HepG2 (cell line): Measurements from ENCODE around the gene PNLIPRP1.

Source experiments
- CTCF ChIP-seq: sonication (generic); formaldehyde crosslinking; IDR thresholded peaks from 2 replicates; pipeline ENCODE4 v1.5.0; 2020; ENCODE audit warnings: mild to moderate bottlenecking, missing genetic modification reagents, moderate library complexity
- EZH2 ChIP-seq: conservative IDR thresholded peaks from 2 replicates; pipeline ENCODE4 v1.6.1; 2012; ENCODE audit warnings: mild to moderate bottlenecking, low read depth, low read length, moderate library complexity
- GZF1 ChIP-seq: sonication (generic); formaldehyde crosslinking; IDR thresholded peaks from 2 replicates; pipeline ENCODE4 v1.5.1; 2020; ENCODE audit warnings: mild to moderate bottlenecking, missing genetic modification reagents
- MAX ChIP-seq: IDR thresholded peaks from 2 replicates; pipeline ENCODE4 v1.6.1; 2012; ENCODE audit warnings: inconsistent platforms
- NFYB ChIP-seq: sonication (generic); formaldehyde crosslinking; IDR thresholded peaks from 2 replicates; pipeline ENCODE4 v1.4.0; 2020; ENCODE audit warnings: missing genetic modification reagents
- SIN3A ChIP-seq: IDR thresholded peaks from 2 replicates; pipeline ENCODE4 v1.6.1; 2011; ENCODE audit warnings: low read depth, mild to moderate bottlenecking, control low read depth, low read length, borderline replicate concordance
- UBTF ChIP-seq: sonication (generic); formaldehyde crosslinking; IDR thresholded peaks from 2 replicates; pipeline ENCODE4 v1.4.0; 2020; ENCODE audit warnings: mild to moderate bottlenecking, missing genetic modification reagents
- ZBED4 ChIP-seq: sonication (generic); formaldehyde crosslinking; IDR thresholded peaks from 2 replicates; pipeline ENCODE4 v1.4.0; 2020; ENCODE audit warnings: missing genetic modification reagents, borderline replicate concordance
- ZBTB34 ChIP-seq: sonication (generic); formaldehyde crosslinking; IDR thresholded peaks from 2 replicates; pipeline ENCODE4 v1.8.0; 2022; ENCODE audit warnings: mild to moderate bottlenecking, missing genetic modification reagents
- ZNF496 ChIP-seq: sonication (generic); formaldehyde crosslinking; IDR thresholded peaks from 2 replicates; pipeline ENCODE4 v1.8.1; 2023; ENCODE audit warnings: mild to moderate bottlenecking, moderate library complexity, missing genetic modification reagents; ENCODE audit not compliant: insufficient replicate concordance
- ZNF570 ChIP-seq: sonication (generic); formaldehyde crosslinking; IDR thresholded peaks from 2 replicates; pipeline ENCODE4 v1.4.0; 2020; ENCODE audit warnings: mild to moderate bottlenecking, missing genetic modification reagents, borderline replicate concordance
- ZZZ3 ChIP-seq: sonication (generic); formaldehyde crosslinking; IDR thresholded peaks from 2 replicates; pipeline ENCODE4 v1.4.0; 2020; ENCODE audit warnings: missing genetic modification reagents, mild to moderate bottlenecking, borderline replicate concordance

GRCh38 chr10:116612107-116612769, 21.5 kb downstream of the PNLIPRP1 start:
- no peak for TF ChIP-seq CTCF (CRISPR knock-in tag)
- TF ChIP-seq ZNF496 (CRISPR knock-in tag) = no peak
- no peak for TF ChIP-seq ZZZ3 (CRISPR knock-in tag)
- TF ChIP-seq ZNF570 (CRISPR knock-in tag) = no peak
- TF ChIP-seq ZBTB34 = no peak
- TF ChIP-seq UBTF (CRISPR knock-in tag) = no peak
- TF ChIP-seq NFYB (CRISPR knock-in tag) = no peak
- TF ChIP-seq EZH2 = no peak
- no peak for TF ChIP-seq MAX
- TF ChIP-seq SIN3A = no peak
- no peak for TF ChIP-seq ZBED4 (CRISPR knock-in tag)
- TF ChIP-seq GZF1 = no peak
